ENCODE results near the gene CRYBA4. TPM values are rescaled to one million over a fixed set of nuclear protein-coding genes. Genes with fewer than 3 reads are reported as not detected.
A peak's percentile ranks its signal among the peaks of the same experiment; 100 is the strongest.

The CRYBA4 gene
- total RNA-seq, 2 experiments from 2014 or later, result not detected

DNA sequence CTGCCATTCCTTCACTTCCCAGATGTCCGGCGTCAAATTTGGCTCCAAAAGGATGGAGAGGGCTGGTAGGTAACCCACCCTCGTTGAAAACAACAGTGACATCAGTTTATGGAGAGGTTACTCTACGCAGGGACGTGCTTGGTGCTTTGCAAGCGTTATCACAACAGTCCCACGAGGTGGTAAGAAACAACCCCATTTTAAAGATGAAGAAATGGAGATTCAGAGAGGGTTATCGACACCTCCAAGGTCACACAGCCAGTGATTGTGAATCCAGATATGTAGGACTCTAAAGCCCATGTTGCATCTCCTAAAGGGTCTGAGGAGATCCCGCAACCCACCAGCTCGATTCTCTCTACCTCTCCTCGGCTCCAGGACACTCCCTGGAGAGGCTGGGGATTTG, 36.4 kb downstream of the CRYBA4 start:
- Mint-ChIP-seq H3K27ac (peak overlapping the region; percentile 77), H3K9me3 (no peaks in the 10 kb centered on the region), H3K4me3 (peak overlapping the region; percentile 90), H3K4me1 (ENCODE audit: low read depth) (peaks cover 21% of the 10 kb centered on the region), H3K27me3 (peaks cover 37% of the 10 kb centered on the region), H3K36me3 (ENCODE audit: low read depth) (no peaks in the 10 kb centered on the region)
- intact Hi-C loops (cut with DNase I, micrococcal nuclease), result no loop called here
- no peaks in the 10 kb centered on the region for H3K36me3 ChIP-seq (ENCODE audit: insufficient read depth, low read length)
- DNase-seq, result peak in 2 of 14 experiments; percentile 26 to 41
- ChIA-PET CTCF (no interaction called here), POLR2A (interaction anchor here (1.8 kb wide), 1 partner anchor 14 kb away, joined by 11 read pairs; no protein-coding TSS in a partner anchor)
- ATAC-seq (ENCODE audit: poor library complexity), result peak; percentile 25
- TF ChIP-seq, protein P1, sequence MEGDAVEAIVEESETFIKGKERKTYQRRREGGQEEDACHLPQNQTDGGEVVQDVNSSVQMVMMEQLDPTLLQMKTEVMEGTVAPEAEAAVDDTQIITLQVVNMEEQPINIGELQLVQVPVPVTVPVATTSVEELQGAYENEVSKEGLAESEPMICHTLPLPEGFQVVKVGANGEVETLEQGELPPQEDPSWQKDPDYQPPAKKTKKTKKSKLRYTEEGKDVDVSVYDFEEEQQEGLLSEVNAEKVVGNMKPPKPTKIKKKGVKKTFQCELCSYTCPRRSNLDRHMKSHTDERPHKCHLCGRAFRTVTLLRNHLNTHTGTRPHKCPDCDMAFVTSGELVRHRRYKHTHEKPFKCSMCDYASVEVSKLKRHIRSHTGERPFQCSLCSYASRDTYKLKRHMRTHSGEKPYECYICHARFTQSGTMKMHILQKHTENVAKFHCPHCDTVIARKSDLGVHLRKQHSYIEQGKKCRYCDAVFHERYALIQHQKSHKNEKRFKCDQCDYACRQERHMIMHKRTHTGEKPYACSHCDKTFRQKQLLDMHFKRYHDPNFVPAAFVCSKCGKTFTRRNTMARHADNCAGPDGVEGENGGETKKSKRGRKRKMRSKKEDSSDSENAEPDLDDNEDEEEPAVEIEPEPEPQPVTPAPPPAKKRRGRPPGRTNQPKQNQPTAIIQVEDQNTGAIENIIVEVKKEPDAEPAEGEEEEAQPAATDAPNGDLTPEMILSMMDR (IDR thresholded peaks at IDR 0.05), result no peak
- peaks cover 0 to 4% of the 10 kb centered on the region in 2 experiments for H3K27me3 ChIP-seq (ENCODE audit: control insufficient read depth in 1 of 2, insufficient read depth in 2 of 2, low read length in 2 of 2)
- H3K4me3 ChIP-seq (ENCODE audit: low read length), result peak overlapping the region; percentile 89
- no peaks in the 10 kb centered on the region for H3K9me3 ChIP-seq (ENCODE audit: control insufficient read depth in 1 of 2, insufficient read depth in 1 of 2, low read length in 2 of 2)
- peaks cover 30% of the 10 kb centered on the region for H3K4me1 ChIP-seq (ENCODE audit: insufficient read depth, low read length)
- no peak overlapping the region for H3K27ac ChIP-seq (ENCODE audit: low read depth in 1 of 2, low read length in 2 of 2)

DNA sequence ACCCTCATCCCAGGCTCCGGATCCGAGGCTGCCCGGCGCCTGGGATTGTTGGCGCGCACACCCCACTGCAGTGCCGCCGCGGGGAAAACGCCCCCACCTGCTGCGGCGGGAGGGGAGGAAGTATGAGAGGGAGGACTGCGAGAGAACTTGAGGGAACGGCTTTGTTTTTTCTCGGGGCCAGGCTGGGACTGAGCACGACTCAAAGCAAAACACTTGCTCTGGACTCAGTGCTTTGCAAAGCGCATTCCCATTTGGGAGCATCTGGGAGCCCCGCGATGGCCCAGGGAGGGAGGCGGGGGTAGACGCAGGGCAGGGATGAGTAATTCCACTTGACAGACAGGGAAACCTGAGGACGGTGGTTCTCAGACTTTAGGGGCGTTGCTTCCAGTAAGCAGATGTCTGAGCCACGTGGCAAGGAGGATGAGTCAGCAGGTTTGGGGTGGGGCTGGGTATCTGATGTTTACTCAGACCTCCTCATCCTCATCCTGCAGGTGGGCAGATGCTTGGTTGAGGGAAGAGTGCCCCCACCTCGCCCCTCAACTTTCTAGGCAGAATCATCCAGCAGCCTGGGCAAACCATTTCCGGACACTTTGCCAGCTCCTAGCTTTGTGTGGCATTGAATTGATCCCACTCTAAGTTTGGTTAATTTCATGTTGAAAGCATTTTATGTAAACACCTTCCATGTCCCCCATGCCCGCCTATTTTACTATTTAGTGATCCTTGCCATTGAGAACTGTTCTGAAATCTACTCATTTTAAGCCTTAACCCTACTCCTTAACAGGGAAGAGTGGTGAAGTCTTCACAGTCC, 37.1 kb downstream of the CRYBA4 start:
- Mint-ChIP-seq H3K27me3 (peaks cover 37% of the 10 kb centered on the region), H3K27ac (peak overlapping the region; percentile 77), H3K4me1 (ENCODE audit: low read depth) (peaks cover 21% of the 10 kb centered on the region), H3K4me3 (peak overlapping the region; percentile 90), H3K9me3 (no peaks in the 10 kb centered on the region), H3K36me3 (ENCODE audit: low read depth) (no peaks in the 10 kb centered on the region)
- H3K4me1 ChIP-seq (ENCODE audit: insufficient read depth, low read length), result peaks cover 30% of the 10 kb centered on the region
- H3K4me3 ChIP-seq (ENCODE audit: low read length), result peak overlapping the region; percentile 89
- peaks cover 0 to 4% of the 10 kb centered on the region in 2 experiments for H3K27me3 ChIP-seq (ENCODE audit: control insufficient read depth in 1 of 2, insufficient read depth in 2 of 2, low read length in 2 of 2)
- H3K36me3 ChIP-seq (ENCODE audit: insufficient read depth, low read length), result no peaks in the 10 kb centered on the region
- ATAC-seq (ENCODE audit: poor library complexity), result peak; percentile 74
- ChIA-PET POLR2A (interaction anchor here (0.5 to 1.0 kb wide), 3 partner anchors 13 to 122 kb away, joined by 3 to 5 read pairs (median 3); no protein-coding TSS in a partner anchor), CTCF (interaction anchor here (0.7 kb wide), 1 partner anchor 20 kb away, joined by 3 read pairs; no protein-coding TSS in a partner anchor)
- peak overlapping the region in 1 of 2 donors; percentile 34 for H3K27ac ChIP-seq (ENCODE audit: low read depth in 1 of 2, low read length in 2 of 2)
- TF ChIP-seq, protein P1 (IDR thresholded peaks at IDR 0.05), result no peak
- H3K9me3 ChIP-seq (ENCODE audit: control insufficient read depth in 1 of 2, insufficient read depth in 1 of 2, low read length in 2 of 2), result no peaks in the 10 kb centered on the region
- peak; percentile 33 to 86 (median 73) for DNase-seq
- intact Hi-C loops (cut with DNase I, micrococcal nuclease), result no loop called here

DNA sequence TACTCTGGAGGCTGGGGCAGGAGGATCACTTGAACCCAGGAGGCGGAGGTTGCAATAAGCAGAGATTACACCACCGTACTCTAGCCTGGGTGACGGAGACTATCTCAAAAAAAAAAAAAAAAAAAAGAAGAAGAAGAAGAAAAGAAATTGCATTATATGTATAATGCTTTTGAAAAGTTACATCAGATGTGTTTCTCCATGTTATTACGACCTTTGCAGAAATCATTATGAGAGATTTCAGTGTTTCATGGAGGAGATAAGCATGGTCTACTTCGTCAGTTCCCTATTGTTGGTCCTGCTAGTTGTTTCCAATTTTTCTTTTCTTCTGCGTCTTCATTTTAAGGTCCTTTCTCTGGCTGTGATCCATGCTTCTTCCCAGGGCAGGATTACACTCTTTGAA, 38.6 kb downstream of the CRYBA4 start:
- no peak overlapping the region for H3K4me3 ChIP-seq (ENCODE audit: low read length)
- ATAC-seq (ENCODE audit: poor library complexity) (no peak), DNase-seq (no peak)
- Mint-ChIP-seq H3K36me3 (ENCODE audit: low read depth) (no peaks in the 10 kb centered on the region), H3K27ac (no peak overlapping the region), H3K4me3 (no peak overlapping the region), H3K4me1 (ENCODE audit: low read depth) (peaks cover 26% of the 10 kb centered on the region), H3K9me3 (no peaks in the 10 kb centered on the region), H3K27me3 (peaks cover 32% of the 10 kb centered on the region)
- H3K27me3 ChIP-seq (ENCODE audit: control insufficient read depth in 1 of 2, insufficient read depth in 2 of 2, low read length in 2 of 2), result peaks cover 0 to 4% of the 10 kb centered on the region in 2 experiments
- H3K36me3 ChIP-seq (ENCODE audit: insufficient read depth, low read length), result no peaks in the 10 kb centered on the region
- H3K4me1 ChIP-seq (ENCODE audit: insufficient read depth, low read length), result peaks cover 37% of the 10 kb centered on the region
- CTCF ChIA-PET, result no interaction called here
- POLR2A ChIA-PET, result no interaction called here
- no peak overlapping the region for H3K27ac ChIP-seq (ENCODE audit: low read depth in 1 of 2, low read length in 2 of 2)
- H3K9me3 ChIP-seq (ENCODE audit: control insufficient read depth in 1 of 2, insufficient read depth in 1 of 2, low read length in 2 of 2), result no peaks in the 10 kb centered on the region
- intact Hi-C loops (cut with DNase I, micrococcal nuclease), result no loop called here
- TF ChIP-seq, protein P1 (IDR thresholded peaks at IDR 0.05), result no peak
